Endothelial cell of umbilical vein (primary cell): ENCODE data around the gene CHMP3. TPM values are rescaled to one million over a fixed set of nuclear protein-coding genes. Genes with fewer than 3 reads are reported as not detected.

Source experiments
- BruUV-seq: library from RNA; stranded (reverse); fragments of 400-500 nt; replicated peaks from 2 replicates; lab custom pipeline; 2021; lab: Mats Ljungman, UMichigan
- CTCF ChIA-PET: fragments of 300-600, 350-600 bp; sonication (Branson Sonifier 250); formaldehyde crosslinking; loops from one replicate; lab custom pipeline; 2021; ENCODE audit warnings: antibody characterized with exemption, inconsistent platforms; lab: Charles Lee
- POLR2A ChIA-PET: fragments of 300-600, 350-600 bp; sonication (Branson Sonifier 250); formaldehyde crosslinking; loops from one replicate; lab custom pipeline; 2021; ENCODE audit warnings: antibody characterized with exemption, inconsistent platforms; lab: Charles Lee
- DNase-seq: peaks from one replicate; pipeline ENCODE4 v3.0.0-alpha.2; 2011; ENCODE audit warnings: low read depth, low spot score
- FAIRE-seq: peaks from 2 replicates; lab custom pipeline; 2011; peaks lifted over from hg19 to GRCh38; lab: Jason Lieb, UNC
- H2AFZ ChIP-seq: 2 replicates; pipeline ENCODE4 v1.6.0; 2012; ENCODE audit warnings: low read depth, low read length, control low read depth, inconsistent platforms
- H3K27ac ChIP-seq: 2 replicates; pipeline ENCODE4 v1.5.1; 2011; ENCODE audit warnings: low read depth, mild to moderate bottlenecking, control low read depth, low read length, moderate library complexity; ENCODE audit not compliant: insufficient read depth
- H3K27me3 ChIP-seq, 2 experiments: 2 replicates each; pipeline versions ENCODE4 v1.6.0 to v1.6.1; 2011; ENCODE audit warnings: low read length in 2 of 2, mixed read lengths in 1 of 2; ENCODE audit not compliant: control insufficient read depth in 2 of 2, insufficient read depth in 2 of 2
- H3K36me3 ChIP-seq, 2 experiments: 2 replicates in 1 of 2; 3 replicates in 1 of 2; pipeline ENCODE4 v1.5.1; 2011; ENCODE audit warnings: low read length in 2 of 2, mild to moderate bottlenecking in 1 of 2, moderate library complexity in 1 of 2; ENCODE audit not compliant: control insufficient read depth in 2 of 2, insufficient read depth in 2 of 2; ENCODE audit errors: extremely low read depth in 1 of 2
- H3K4me1 ChIP-seq: 3 replicates; pipeline ENCODE4 v1.5.1; 2011; ENCODE audit warnings: mild to moderate bottlenecking, low read length; ENCODE audit not compliant: control insufficient read depth, insufficient read depth; ENCODE audit errors: extremely low read depth
- H3K4me2 ChIP-seq: 2 replicates; pipeline ENCODE4 v1.6.1; 2011; ENCODE audit warnings: low read length, control low read depth, mixed read lengths; ENCODE audit not compliant: insufficient read depth
- H3K4me3 ChIP-seq, 3 experiments: fragments of 200-600 bp in 1 of 3; sonication (generic), shearing (Covaris generic) in 1 of 3; replicated peaks in 1 of 3; 2 replicates each; pipeline ENCODE4 v1.5.1; 2011 to 2016; ENCODE audit warnings: control low read depth in 3 of 3, low read length in 3 of 3, mild to moderate bottlenecking in 2 of 3, inconsistent platforms in 1 of 3, low read depth in 1 of 3, moderate library complexity in 1 of 3; ENCODE audit not compliant: insufficient read depth in 1 of 3
- H3K79me2 ChIP-seq: 2 replicates; pipeline ENCODE4 v1.6.0; 2012; ENCODE audit warnings: low read length, inconsistent platforms; ENCODE audit not compliant: control insufficient read depth, insufficient read depth
- H3K9ac ChIP-seq: replicated peaks from 2 replicates; pipeline ENCODE3; 2011; ENCODE audit warnings: low read length, control low read depth; ENCODE audit not compliant: insufficient read depth; ENCODE audit errors: extremely low read depth
- H3K9me1 ChIP-seq: replicated peaks from 3 replicates; pipeline ENCODE4 v1.6.0; 2011; ENCODE audit warnings: mild to moderate bottlenecking, low read length; ENCODE audit not compliant: control insufficient read depth, insufficient read depth; ENCODE audit errors: extremely low read depth
- H3K9me3 ChIP-seq: replicated peaks from 2 replicates; pipeline ENCODE4 v1.5.1; 2012; ENCODE audit warnings: low read length, inconsistent platforms; ENCODE audit not compliant: control insufficient read depth, insufficient read depth
- H4K20me1 ChIP-seq: replicated peaks from 2 replicates; pipeline ENCODE3; 2011; ENCODE audit warnings: mild to moderate bottlenecking, low read length; ENCODE audit not compliant: control insufficient read depth, insufficient read depth; ENCODE audit errors: extremely low read depth
- EZH2 ChIP-seq: IDR thresholded peaks from 2 replicates; pipeline ENCODE4 v1.6.1; 2012; ENCODE audit warnings: borderline replicate concordance, low read depth, mild to moderate bottlenecking, moderate library complexity, low read length, inconsistent platforms; ENCODE audit not compliant: severe bottlenecking
- FOS ChIP-seq: IDR thresholded peaks from 2 replicates; pipeline ENCODE4 v1.6.1; 2011; ENCODE audit warnings: mild to moderate bottlenecking, low read length, moderate library complexity, borderline replicate concordance; ENCODE audit not compliant: insufficient read depth
- GATA2 ChIP-seq: IDR thresholded peaks from 2 replicates; pipeline ENCODE4 v1.7.0; 2011; ENCODE audit warnings: low read depth, mild to moderate bottlenecking, moderate library complexity, mixed read lengths, low read length; ENCODE audit not compliant: insufficient read length, insufficient read depth
- JUN ChIP-seq: IDR thresholded peaks from 2 replicates; pipeline ENCODE4 v1.6.1; 2011; ENCODE audit warnings: borderline replicate concordance, low read depth; ENCODE audit not compliant: insufficient read length, insufficient read depth
- MYC ChIP-seq: IDR thresholded peaks from one replicate; pipeline ENCODE4 v1.6.1; 2011; ENCODE audit warnings: mild to moderate bottlenecking, low read depth, low read length
- POLR2A ChIP-seq: IDR thresholded peaks from 2 replicates; pipeline ENCODE4 v1.6.1; 2012; ENCODE audit warnings: low read depth, mild to moderate bottlenecking, control low read depth, low read length
- POLR2AphosphoS5 ChIP-seq: IDR thresholded peaks from 2 replicates; pipeline ENCODE4 v1.6.1; 2012; ENCODE audit warnings: low read depth, mild to moderate bottlenecking, control low read depth, low read length, moderate library complexity; ENCODE audit not compliant: insufficient read depth
- dilution Hi-C: fragments of 300-500 bp; cut with MboI; formaldehyde crosslinking; loops from one replicate; pipeline ENCODE4 v1.15.0; 2019; ENCODE audit warnings: low sequenced_read_pairs; ENCODE audit not compliant: extremely low pct_ligation_motif_present
- intact Hi-C: fragments of 100-400 bp; cut with micrococcal nuclease; formaldehyde crosslinking; loops from one replicate; pipeline ENCODE4 v1.10.0; 2022
- polyA plus RNA-seq, 4 experiments: library from polyadenylated mRNA; depleted of rRNA in 3 of 4; stranded (reverse) in 3 of 4; unstranded in 1 of 4; fragments of >200 nt; gene quantifications; 2 replicates each; pipeline versions ENCODE4 v1.2.1 to v1.2.3, GENCODE V29; 2011 to 2012; ENCODE audit warnings: missing spikeins in 1 of 4
- total RNA-seq: library from RNA; stranded (reverse); gene quantifications from 2 replicates; pipeline ENCODE4 v1.2.3, GENCODE V29; 2021
- TF ChIP-seq, protein P1 (sequence below), 2 donors: IDR thresholded peaks; 1 replicate in 1 of 2; 2 replicates in 1 of 2; pipeline ENCODE4 v1.5.1; 2011; ENCODE audit warnings: low read length in 2 of 2, mild to moderate bottlenecking in 2 of 2, moderate library complexity in 2 of 2, control low read depth in 1 of 2, inconsistent platforms in 1 of 2, low read depth in 1 of 2; ENCODE audit not compliant: insufficient read depth in 1 of 2; ENCODE audit errors: extremely low read depth in 1 of 2
- TF ChIP-seq, protein P2 (sequence below): IDR thresholded peaks from 2 replicates; pipeline ENCODE4 v1.6.1; 2011; ENCODE audit not compliant: insufficient read depth, insufficient read length

CHMP3 gene
- total and polyA plus RNA-seq, 2 donors (not counting 3 experiments of a cell fraction or from before 2014, with no cell fraction given): 48.1 to 92.2 TPM

DNA sequence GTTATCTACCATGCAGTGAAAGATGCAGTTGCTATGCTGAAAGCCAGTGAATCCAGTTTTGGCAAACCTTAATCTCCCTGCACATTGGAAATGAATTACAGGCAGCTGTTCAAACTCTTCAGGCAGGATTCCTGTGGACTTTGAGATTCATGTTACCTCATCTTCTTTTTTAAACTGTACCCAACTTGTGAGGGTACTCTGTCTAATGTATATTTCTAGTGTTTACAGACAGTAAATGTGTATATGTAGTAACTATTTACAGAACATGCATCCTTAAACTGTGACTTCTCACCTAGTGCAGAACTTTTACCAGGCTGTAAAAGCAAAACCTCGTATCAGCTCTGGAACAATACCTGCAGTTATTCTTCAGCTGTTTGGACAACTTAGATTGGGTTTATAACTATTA is 71.2 kb downstream of the CHMP3 start:
- TF ChIP-seq POLR2AphosphoS5 (no peak), EZH2 (no peak), FOS (no peak), MYC (no peak), POLR2A (no peak), JUN (no peak), GATA2 (no peak)
- TF ChIP-seq, protein P1, sequence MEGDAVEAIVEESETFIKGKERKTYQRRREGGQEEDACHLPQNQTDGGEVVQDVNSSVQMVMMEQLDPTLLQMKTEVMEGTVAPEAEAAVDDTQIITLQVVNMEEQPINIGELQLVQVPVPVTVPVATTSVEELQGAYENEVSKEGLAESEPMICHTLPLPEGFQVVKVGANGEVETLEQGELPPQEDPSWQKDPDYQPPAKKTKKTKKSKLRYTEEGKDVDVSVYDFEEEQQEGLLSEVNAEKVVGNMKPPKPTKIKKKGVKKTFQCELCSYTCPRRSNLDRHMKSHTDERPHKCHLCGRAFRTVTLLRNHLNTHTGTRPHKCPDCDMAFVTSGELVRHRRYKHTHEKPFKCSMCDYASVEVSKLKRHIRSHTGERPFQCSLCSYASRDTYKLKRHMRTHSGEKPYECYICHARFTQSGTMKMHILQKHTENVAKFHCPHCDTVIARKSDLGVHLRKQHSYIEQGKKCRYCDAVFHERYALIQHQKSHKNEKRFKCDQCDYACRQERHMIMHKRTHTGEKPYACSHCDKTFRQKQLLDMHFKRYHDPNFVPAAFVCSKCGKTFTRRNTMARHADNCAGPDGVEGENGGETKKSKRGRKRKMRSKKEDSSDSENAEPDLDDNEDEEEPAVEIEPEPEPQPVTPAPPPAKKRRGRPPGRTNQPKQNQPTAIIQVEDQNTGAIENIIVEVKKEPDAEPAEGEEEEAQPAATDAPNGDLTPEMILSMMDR (IDR thresholded peaks at IDR 0.05; ENCODE audit: extremely low read depth in 1 of 2, insufficient read depth in 1 of 2, low read depth in 1 of 2, low read length in 2 of 2): no peak
- TF ChIP-seq, protein P2, sequence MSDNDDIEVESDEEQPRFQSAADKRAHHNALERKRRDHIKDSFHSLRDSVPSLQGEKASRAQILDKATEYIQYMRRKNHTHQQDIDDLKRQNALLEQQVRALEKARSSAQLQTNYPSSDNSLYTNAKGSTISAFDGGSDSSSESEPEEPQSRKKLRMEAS: no peak
- BruUV-seq: no TSS peak

More for the DNA sequence above, 71.2 kb downstream of the CHMP3 start:
- Histone ChIP-seq H3K36me3 (peaks cover 7 to 24% of the 10 kb centered on the region in 2 experiments), H3K27ac (no peak overlapping the region), H3K4me2 (no peak overlapping the region), H3K9ac (no peak overlapping the region), H3K79me2 (no peaks in the 10 kb centered on the region), H3K4me3 (no peak overlapping the region), H2AFZ (no peak overlapping the region), H4K20me1 (no peaks in the 10 kb centered on the region), H3K9me1 (no peaks in the 10 kb centered on the region), H3K4me1 (no peaks in the 10 kb centered on the region), H3K9me3 (no peaks in the 10 kb centered on the region), H3K27me3 (no peaks in the 10 kb centered on the region)
- FAIRE-seq: no peak
- ChIA-PET CTCF (interaction anchor here (1.1 to 1.3 kb wide), 2 partner anchors 11 to 126 kb away, joined by 3 read pairs; no protein-coding TSS in a partner anchor), POLR2A (no interaction called here)
- dilution Hi-C loops (no loop called here), intact Hi-C loops (no loop called here)
- DNase-seq: no peak
